ENCODE results near the gene FYB1. TPM values are rescaled to one million over a fixed set of nuclear protein-coding genes. Genes with fewer than 3 reads are reported as not detected.

The FYB1 gene
- total and polyA plus RNA-seq, 2 donors (not counting 1 experiment from before 2014, with no cell fraction given) = not detected

DNA sequence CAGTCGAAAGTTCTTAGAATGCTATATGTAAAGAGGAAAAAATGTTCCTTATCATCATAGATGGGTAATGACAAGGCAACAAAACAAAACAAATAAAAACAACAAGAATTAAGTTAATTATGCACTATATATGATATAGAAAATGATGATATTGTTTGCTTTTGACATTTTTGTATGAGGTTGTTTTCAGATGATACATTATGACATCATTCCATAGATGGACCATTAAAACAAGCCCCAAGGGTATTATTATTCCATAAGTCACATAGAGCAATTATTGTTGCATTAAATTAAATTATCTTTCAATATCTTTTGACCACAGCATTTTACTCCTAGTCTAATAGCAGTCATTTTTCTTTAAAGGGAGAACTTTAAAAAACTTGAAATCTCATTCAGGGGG is 88.6 kb downstream of the FYB1 start:
- no peak overlapping the region for H3K4me3 ChIP-seq (replicated peaks in 1 of 4; ENCODE audit: control extremely low read depth in 1 of 4, insufficient read depth in 1 of 4, low read depth in 3 of 4, low read length in 4 of 4)
- H3K27me3 ChIP-seq (ENCODE audit: control insufficient read depth, insufficient read depth, low read length) = no peaks in the 10 kb centered on the region
- H2AFZ ChIP-seq (ENCODE audit: low read length) = no peak overlapping the region
- no peaks in the 10 kb centered on the region for H3K9me3 ChIP-seq (ENCODE audit: control insufficient read depth, insufficient read depth, low read depth, low read length)
- no peak overlapping the region for H3K4me2 ChIP-seq (ENCODE audit: extremely low read depth, insufficient read depth, low read length)
- H3K36me3 ChIP-seq (ENCODE audit: control insufficient read depth, insufficient read depth, low read length) = no peaks in the 10 kb centered on the region
- DNase-seq (ENCODE audit: low read depth in 2 of 2) = no peak
- TF ChIP-seq, protein P1, sequence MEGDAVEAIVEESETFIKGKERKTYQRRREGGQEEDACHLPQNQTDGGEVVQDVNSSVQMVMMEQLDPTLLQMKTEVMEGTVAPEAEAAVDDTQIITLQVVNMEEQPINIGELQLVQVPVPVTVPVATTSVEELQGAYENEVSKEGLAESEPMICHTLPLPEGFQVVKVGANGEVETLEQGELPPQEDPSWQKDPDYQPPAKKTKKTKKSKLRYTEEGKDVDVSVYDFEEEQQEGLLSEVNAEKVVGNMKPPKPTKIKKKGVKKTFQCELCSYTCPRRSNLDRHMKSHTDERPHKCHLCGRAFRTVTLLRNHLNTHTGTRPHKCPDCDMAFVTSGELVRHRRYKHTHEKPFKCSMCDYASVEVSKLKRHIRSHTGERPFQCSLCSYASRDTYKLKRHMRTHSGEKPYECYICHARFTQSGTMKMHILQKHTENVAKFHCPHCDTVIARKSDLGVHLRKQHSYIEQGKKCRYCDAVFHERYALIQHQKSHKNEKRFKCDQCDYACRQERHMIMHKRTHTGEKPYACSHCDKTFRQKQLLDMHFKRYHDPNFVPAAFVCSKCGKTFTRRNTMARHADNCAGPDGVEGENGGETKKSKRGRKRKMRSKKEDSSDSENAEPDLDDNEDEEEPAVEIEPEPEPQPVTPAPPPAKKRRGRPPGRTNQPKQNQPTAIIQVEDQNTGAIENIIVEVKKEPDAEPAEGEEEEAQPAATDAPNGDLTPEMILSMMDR (conservative IDR thresholded peaks at IDR 0.05 in 1 of 2, IDR thresholded peaks at IDR 0.05 in 1 of 2; ENCODE audit: low read depth in 1 of 2, low read length in 2 of 2) = no peak
- no peak for TF ChIP-seq EZH2 (IDR thresholded peaks at IDR 0.05; ENCODE audit: low read length, missing control alignments)
- H3K4me1 ChIP-seq (ENCODE audit: control insufficient read depth, extremely low read depth, insufficient read depth, low read length) = no peaks in the 10 kb centered on the region
- no peaks in the 10 kb centered on the region for H3K79me2 ChIP-seq (ENCODE audit: control insufficient read depth, insufficient read depth, low read length)
- no peaks in the 10 kb centered on the region for H4K20me1 ChIP-seq (ENCODE audit: control insufficient read depth, extremely low read depth, insufficient read depth, low read length)
- no peak overlapping the region for H3K27ac ChIP-seq (ENCODE audit: insufficient read depth, low read length)
- H3K9ac ChIP-seq (ENCODE audit: insufficient read depth, low read length) = no peak overlapping the region

DNA sequence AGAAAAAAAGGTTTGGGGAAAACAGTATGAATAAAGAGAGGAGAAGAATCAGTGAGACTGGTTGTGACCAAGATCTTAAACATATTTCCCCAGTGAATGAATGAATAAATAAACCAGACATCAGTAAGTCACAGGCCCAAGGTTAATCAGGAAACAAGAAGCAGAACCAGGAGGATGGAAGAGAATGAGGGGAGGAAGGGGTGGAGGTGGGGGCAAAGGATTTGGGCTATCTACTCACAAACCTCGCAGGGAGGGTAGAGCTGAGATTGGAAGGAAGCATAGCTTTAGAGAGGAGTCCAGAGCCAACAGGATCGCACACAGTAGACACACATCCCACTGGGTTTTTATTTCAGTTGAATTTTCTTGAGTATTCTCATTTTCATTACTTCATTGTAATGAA is 97.4 kb downstream of the FYB1 start:
- Histone ChIP-seq H3K4me3 (replicated peaks in 1 of 4; ENCODE audit: control extremely low read depth in 1 of 4, insufficient read depth in 1 of 4, low read depth in 3 of 4, low read length in 4 of 4) (no peak overlapping the region), H3K4me1 (ENCODE audit: control insufficient read depth, extremely low read depth, insufficient read depth, low read length) (no peaks in the 10 kb centered on the region), H3K4me2 (ENCODE audit: extremely low read depth, insufficient read depth, low read length) (no peak overlapping the region), H3K9ac (ENCODE audit: insufficient read depth, low read length) (no peak overlapping the region), H3K9me3 (ENCODE audit: control insufficient read depth, insufficient read depth, low read depth, low read length) (no peaks in the 10 kb centered on the region), H2AFZ (ENCODE audit: low read length) (peak overlapping the region; percentile 3), H4K20me1 (ENCODE audit: control insufficient read depth, extremely low read depth, insufficient read depth, low read length) (no peaks in the 10 kb centered on the region), H3K36me3 (ENCODE audit: control insufficient read depth, insufficient read depth, low read length) (no peaks in the 10 kb centered on the region), H3K27me3 (ENCODE audit: control insufficient read depth, insufficient read depth, low read length) (no peaks in the 10 kb centered on the region), H3K27ac (ENCODE audit: insufficient read depth, low read length) (no peak overlapping the region), H3K79me2 (ENCODE audit: control insufficient read depth, insufficient read depth, low read length) (no peaks in the 10 kb centered on the region)
- no peak for TF ChIP-seq EZH2 (IDR thresholded peaks at IDR 0.05; ENCODE audit: low read length, missing control alignments)
- TF ChIP-seq, protein P1 (conservative IDR thresholded peaks at IDR 0.05 in 1 of 2, IDR thresholded peaks at IDR 0.05 in 1 of 2; ENCODE audit: low read depth in 1 of 2, low read length in 2 of 2) = no peak
- DNase-seq (ENCODE audit: low read depth in 2 of 2) = no peak

DNA sequence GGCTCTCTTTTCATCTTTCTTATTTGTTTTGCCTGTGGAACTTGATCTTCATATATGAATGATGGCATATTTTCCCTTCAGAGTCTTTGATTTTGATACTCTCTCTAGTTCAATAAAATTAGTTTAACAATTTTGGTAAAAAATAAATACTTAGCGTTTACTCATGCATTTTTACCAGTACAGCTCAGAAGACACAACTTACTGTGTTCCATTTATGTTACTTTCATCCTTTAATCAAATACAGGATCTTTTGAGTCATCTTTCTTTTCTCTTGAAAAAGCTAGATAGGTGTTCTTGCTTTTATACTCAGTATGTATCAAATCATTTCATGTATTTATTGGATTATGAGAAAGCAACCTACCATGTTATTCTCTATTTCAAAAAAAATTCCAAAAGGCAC is 98.0 kb downstream of the FYB1 start:
- no peak overlapping the region for H3K27ac ChIP-seq (ENCODE audit: insufficient read depth, low read length)
- H4K20me1 ChIP-seq (ENCODE audit: control insufficient read depth, extremely low read depth, insufficient read depth, low read length) = no peaks in the 10 kb centered on the region
- H3K79me2 ChIP-seq (ENCODE audit: control insufficient read depth, insufficient read depth, low read length) = no peaks in the 10 kb centered on the region
- no peak for DNase-seq (ENCODE audit: low read depth in 2 of 2)
- H3K4me2 ChIP-seq (ENCODE audit: extremely low read depth, insufficient read depth, low read length) = no peak overlapping the region
- H3K4me1 ChIP-seq (ENCODE audit: control insufficient read depth, extremely low read depth, insufficient read depth, low read length) = no peaks in the 10 kb centered on the region
- no peak overlapping the region for H3K4me3 ChIP-seq (replicated peaks in 1 of 4; ENCODE audit: control extremely low read depth in 1 of 4, insufficient read depth in 1 of 4, low read depth in 3 of 4, low read length in 4 of 4)
- H2AFZ ChIP-seq (ENCODE audit: low read length) = no peak overlapping the region
- H3K36me3 ChIP-seq (ENCODE audit: control insufficient read depth, insufficient read depth, low read length) = no peaks in the 10 kb centered on the region
- TF ChIP-seq EZH2 (IDR thresholded peaks at IDR 0.05; ENCODE audit: low read length, missing control alignments) = no peak
- TF ChIP-seq, protein P1 (conservative IDR thresholded peaks at IDR 0.05 in 1 of 2, IDR thresholded peaks at IDR 0.05 in 1 of 2; ENCODE audit: low read depth in 1 of 2, low read length in 2 of 2) = no peak
- no peak overlapping the region for H3K9ac ChIP-seq (ENCODE audit: insufficient read depth, low read length)
- no peaks in the 10 kb centered on the region for H3K27me3 ChIP-seq (ENCODE audit: control insufficient read depth, insufficient read depth, low read length)
- no peaks in the 10 kb centered on the region for H3K9me3 ChIP-seq (ENCODE audit: control insufficient read depth, insufficient read depth, low read depth, low read length)

Measured in fibroblast of lung (primary cell).